HG03565 (cell line): Measurements from ENCODE around the gene ANKRD36C.
"Not testable (repeated sequence)": the region's sequence is repeated elsewhere in the genome, so short reads cannot be mapped to it uniquely, and the experiment has no call there.

ENCODE experiments used
- ATAC-seq: cut with Tn5 transposase; IDR thresholded peaks from one replicate; pipeline ENCODE4 v1.9.1; 2021; ENCODE audit warnings: mild to moderate bottlenecking, moderate library complexity; ENCODE audit not compliant: unreplicated experiment

ANKRD36C gene

DNA sequence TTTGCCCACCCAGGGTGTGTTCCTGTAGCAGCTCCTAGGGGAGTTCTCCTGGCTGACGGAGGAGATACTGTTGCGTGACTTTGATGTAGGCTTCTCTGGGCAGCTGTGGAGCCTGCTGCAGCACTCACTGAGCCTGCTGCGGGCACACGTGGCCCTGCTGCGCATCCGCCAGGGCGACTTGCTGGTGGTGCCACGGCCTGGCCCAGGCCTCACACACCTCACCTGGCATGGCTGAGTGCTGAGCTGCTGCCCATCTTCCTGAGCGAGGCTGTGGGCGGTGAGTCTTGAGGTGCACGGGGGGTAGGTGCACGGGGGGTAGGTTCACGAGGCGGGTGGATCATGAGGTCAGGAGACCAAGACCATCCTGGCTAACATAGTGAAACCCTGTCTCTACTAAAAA is 191.7 kb downstream of the ANKRD36C start:
- no peak for ATAC-seq

DNA sequence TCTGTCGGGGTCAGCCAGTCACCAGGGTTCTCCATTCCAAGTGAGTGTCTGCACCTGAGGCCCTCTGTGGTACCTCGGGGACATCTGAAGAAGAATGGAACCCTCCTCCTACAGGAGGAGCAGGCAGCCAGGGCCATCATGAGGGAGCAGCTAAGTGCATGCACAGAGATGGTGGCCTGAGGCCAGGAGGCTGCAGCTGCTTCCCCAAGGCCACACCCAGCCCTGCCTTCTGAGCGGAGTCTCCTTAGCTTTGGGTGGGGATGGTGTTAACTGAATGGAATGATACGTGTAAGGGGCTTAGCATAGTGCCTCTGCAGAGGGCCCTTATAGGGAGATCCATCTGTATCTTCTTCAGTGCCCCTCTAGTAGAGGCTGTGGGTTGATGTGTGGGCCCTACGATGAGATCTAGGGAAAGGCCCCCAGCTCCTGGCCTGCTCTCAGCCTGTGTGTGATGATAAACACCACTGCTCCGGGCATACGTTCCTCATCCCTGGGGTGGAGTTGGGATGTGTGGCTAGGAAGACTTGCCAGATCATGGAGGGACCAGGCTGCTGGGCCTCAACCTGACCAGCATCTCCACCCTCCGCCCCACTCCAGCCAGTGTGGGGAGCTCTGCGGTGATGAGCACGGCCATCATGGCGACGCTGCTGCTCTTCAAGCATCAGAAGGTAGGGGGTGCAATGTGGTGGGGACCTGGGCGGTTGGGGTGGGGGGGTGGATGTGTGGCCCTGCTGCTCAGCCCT is 192.3 kb downstream of the ANKRD36C start:
- ATAC-seq = not testable (repeated sequence)

DNA sequence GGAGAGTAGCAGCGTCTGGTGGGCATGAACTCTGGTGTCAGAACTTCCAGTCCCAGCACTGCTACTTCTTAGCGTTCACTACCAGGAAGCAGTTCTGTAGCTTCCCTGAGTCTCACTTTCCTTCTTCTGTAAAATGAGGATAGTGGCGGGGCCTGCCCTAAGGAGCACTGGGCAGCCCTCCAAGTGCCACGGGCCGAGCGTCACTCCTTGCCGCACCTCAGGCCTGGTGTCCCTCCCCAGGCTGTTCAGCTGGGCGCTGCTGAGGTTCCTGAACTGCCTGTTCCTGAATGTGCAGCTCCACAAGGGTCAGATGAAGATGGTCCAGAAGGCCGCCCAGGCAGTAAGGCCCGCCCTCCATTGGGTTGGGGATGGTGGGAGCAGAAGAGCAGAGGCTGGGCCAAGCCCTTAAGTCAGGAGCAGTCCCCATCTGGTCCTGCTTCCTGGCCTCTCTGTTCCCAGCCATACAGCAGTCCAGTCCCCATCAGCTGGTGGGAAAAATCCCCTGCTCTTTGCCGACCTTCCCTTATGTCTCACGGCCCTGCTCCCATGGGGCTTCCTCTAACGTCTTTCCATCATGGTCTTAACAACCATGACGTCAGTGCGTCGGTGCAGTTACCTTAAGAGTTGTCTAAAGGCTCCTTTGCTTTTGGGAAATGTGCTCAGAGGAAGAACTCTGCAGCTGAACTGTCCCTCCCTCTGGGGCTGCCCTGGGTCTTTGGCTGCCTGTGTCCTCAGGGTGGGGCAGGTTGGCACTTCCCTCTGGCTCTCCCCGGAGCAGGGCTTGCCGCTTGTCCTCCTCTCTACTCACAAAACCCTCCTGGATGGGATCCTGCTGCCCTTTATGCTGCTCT is 195.2 kb downstream of the ANKRD36C start:
- ATAC-seq = not testable (repeated sequence)

- not testable (repeated sequence) for ATAC-seq
Observed at GRCh38 chr2:95793970-95794369, 197.7 kb downstream of the ANKRD36C start.

DNA sequence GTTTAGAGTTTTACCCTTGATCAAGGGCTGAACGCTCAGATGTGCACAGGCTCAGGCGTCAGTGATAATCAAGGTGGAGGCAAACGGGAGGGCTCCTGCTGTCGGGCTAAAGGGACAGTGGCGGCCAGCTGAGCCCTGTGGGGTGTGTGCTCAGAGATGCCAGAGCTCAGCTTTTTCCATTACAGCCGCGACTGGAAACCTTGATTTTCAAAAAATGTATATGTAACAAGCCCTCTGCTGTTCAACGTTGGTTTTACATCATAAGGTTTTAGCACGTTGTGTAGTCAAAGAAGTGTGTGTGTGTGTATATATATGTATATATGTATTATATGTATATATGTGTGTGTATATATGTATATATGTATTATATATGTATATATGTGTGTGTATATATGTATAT is 201.4 kb downstream of the ANKRD36C start:
- not testable (repeated sequence) for ATAC-seq

GRCh38 chr2:95789385-95789784 is 202.2 kb downstream of the ANKRD36C start:
- ATAC-seq = not testable (repeated sequence)

DNA sequence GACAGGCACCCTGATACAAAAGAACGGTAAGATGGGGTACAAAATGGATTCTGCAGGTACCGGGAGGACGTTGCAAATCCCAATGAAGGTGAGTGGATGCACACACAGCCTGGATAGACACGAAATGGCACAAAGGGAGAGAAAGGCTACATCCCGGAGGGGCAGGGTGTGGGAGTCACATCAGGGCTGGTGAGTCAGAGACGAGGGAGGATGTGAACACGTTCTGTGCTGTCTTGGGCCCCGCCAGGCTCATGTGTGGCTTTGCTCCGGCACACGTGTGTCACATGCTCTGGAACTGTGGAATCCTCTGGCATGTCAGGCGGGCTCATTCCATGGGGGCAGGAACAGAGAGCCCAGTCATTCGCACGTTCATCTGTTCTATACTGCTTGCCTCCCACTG is 203.0 kb downstream of the ANKRD36C start:
- not testable (repeated sequence) for ATAC-seq
